Measurements from ENCODE around the gene CDC42EP2.

The CDC42EP2 gene

GRCh38 chr11:65300621-65301275 lies 13.9 kb upstream of the CDC42EP2 start:
- Histone ChIP-seq H3K4me3 (ENCODE audit: low read length) (no peak overlapping the region), H3K4me2 (ENCODE audit: low read length) (no peak overlapping the region), H3K4me1 (ENCODE audit: control insufficient read depth, low read length) (no peaks in the 10 kb centered on the region), H3K9me2 (replicated peaks; ENCODE audit: control insufficient read depth, low read length) (no peaks in the 10 kb centered on the region), H4K20me1 (ENCODE audit: control insufficient read depth, insufficient read depth, low read depth, low read length) (no peaks in the 10 kb centered on the region), H3K36me3 (ENCODE audit: control insufficient read depth, low read length) (peaks cover 39% of the 10 kb centered on the region), H3K9me3 (ENCODE audit: control insufficient read depth, insufficient read depth, low read length) (no peaks in the 10 kb centered on the region), H3K27ac (ENCODE audit: low read depth, low read length) (no peak overlapping the region), H3F3A (ENCODE audit: control insufficient read depth, insufficient read depth) (no peaks in the 10 kb centered on the region; the same call in 1 of the 2 replicates), H3K27me3 (ENCODE audit: control insufficient read depth, low read length) (no peaks in the 10 kb centered on the region), H3K79me2 (ENCODE audit: control insufficient read depth, low read length) (no peaks in the 10 kb centered on the region)
- TF ChIP-seq CTCF (IDR thresholded peaks at IDR 0.05; ENCODE audit: low read depth, low read length, poor library complexity, severe bottlenecking) = no peak
- no peak for TF ChIP-seq EZH2phosphoT487 (IDR thresholded peaks at IDR 0.05; ENCODE audit: borderline replicate concordance, low read length)

- H3K27ac ChIP-seq (ENCODE audit: low read depth, low read length) = no peak overlapping the region
- TF ChIP-seq EZH2phosphoT487 (IDR thresholded peaks at IDR 0.05; ENCODE audit: borderline replicate concordance, low read length) = no peak
- TF ChIP-seq CTCF (IDR thresholded peaks at IDR 0.05; ENCODE audit: low read depth, low read length, poor library complexity, severe bottlenecking) = no peak
- no peaks in the 10 kb centered on the region for H3K79me2 ChIP-seq (ENCODE audit: control insufficient read depth, low read length)
- H3K9me3 ChIP-seq (ENCODE audit: control insufficient read depth, insufficient read depth, low read length) = no peaks in the 10 kb centered on the region
- H3F3A ChIP-seq (ENCODE audit: control insufficient read depth, insufficient read depth) = no peaks in the 10 kb centered on the region; the same call in 1 of the 2 replicates
- no peaks in the 10 kb centered on the region for H3K9me2 ChIP-seq (replicated peaks; ENCODE audit: control insufficient read depth, low read length)
- no peaks in the 10 kb centered on the region for H3K4me1 ChIP-seq (ENCODE audit: control insufficient read depth, low read length)
- H4K20me1 ChIP-seq (ENCODE audit: control insufficient read depth, insufficient read depth, low read depth, low read length) = no peaks in the 10 kb centered on the region
- H3K27me3 ChIP-seq (ENCODE audit: control insufficient read depth, low read length) = no peaks in the 10 kb centered on the region
- no peak overlapping the region for H3K4me3 ChIP-seq (ENCODE audit: low read length)
- peaks cover 30% of the 10 kb centered on the region for H3K36me3 ChIP-seq (ENCODE audit: control insufficient read depth, low read length)
- no peak overlapping the region for H3K4me2 ChIP-seq (ENCODE audit: low read length)
Observed at GRCh38 chr11:65301491-65302329, 13.0 kb upstream of the CDC42EP2 start.

GRCh38 chr11:65303555-65303954 lies 11.1 kb upstream of the CDC42EP2 start:
- peaks cover 15% of the 10 kb centered on the region for H3K36me3 ChIP-seq (ENCODE audit: control insufficient read depth, low read length)
- H3K4me3 ChIP-seq (ENCODE audit: low read length) = no peak overlapping the region
- peaks cover 8% of the 10 kb centered on the region for H3K4me1 ChIP-seq (ENCODE audit: control insufficient read depth, low read length)
- no peak overlapping the region for H3K4me2 ChIP-seq (ENCODE audit: low read length)
- no peaks in the 10 kb centered on the region; the same call in 1 of the 2 replicates for H3F3A ChIP-seq (ENCODE audit: control insufficient read depth, insufficient read depth)
- H3K27ac ChIP-seq (ENCODE audit: low read depth, low read length) = no peak overlapping the region
- no peak for TF ChIP-seq EZH2phosphoT487 (IDR thresholded peaks at IDR 0.05; ENCODE audit: borderline replicate concordance, low read length)
- TF ChIP-seq CTCF (IDR thresholded peaks at IDR 0.05; ENCODE audit: low read depth, low read length, poor library complexity, severe bottlenecking) = no peak
- no peaks in the 10 kb centered on the region for H4K20me1 ChIP-seq (ENCODE audit: control insufficient read depth, insufficient read depth, low read depth, low read length)
- no peaks in the 10 kb centered on the region for H3K79me2 ChIP-seq (ENCODE audit: control insufficient read depth, low read length)
- no peaks in the 10 kb centered on the region for H3K9me2 ChIP-seq (replicated peaks; ENCODE audit: control insufficient read depth, low read length)
- H3K27me3 ChIP-seq (ENCODE audit: control insufficient read depth, low read length) = no peaks in the 10 kb centered on the region
- no peaks in the 10 kb centered on the region for H3K9me3 ChIP-seq (ENCODE audit: control insufficient read depth, insufficient read depth, low read length)

Data from DOHH2 (cell line).